OCI-LY7 (cell line): Measurements from ENCODE around the gene RAPH1. TPM values are rescaled to one million over a fixed set of nuclear protein-coding genes. Genes with fewer than 3 reads are reported as not detected.

Source experiments
- BruUV-seq: library from RNA; stranded (reverse); fragments of 400-500 nt; replicated peaks from 2 replicates; lab custom pipeline; 2021; lab: Mats Ljungman, UMichigan
- CTCF ChIA-PET: fragments of 300-600 bp; sonication (Branson Sonifier 250); formaldehyde crosslinking; loops from one replicate; lab custom pipeline; 2022; ENCODE audit warnings: antibody characterized with exemption; ENCODE audit not compliant: unreplicated experiment; lab: Charles Lee
- POLR2A ChIA-PET: fragments of 300-600 bp; sonication (Branson Sonifier 250); formaldehyde crosslinking; loops from one replicate; lab custom pipeline; 2022; ENCODE audit warnings: antibody characterized with exemption; lab: Charles Lee
- DNase-seq: peaks from one replicate; pipeline ENCODE4 v3.0.0-alpha.2; 2015; ENCODE audit warnings: low spot score
- H2AFZ ChIP-seq: fragments of 200-600 bp; sonication (generic), shearing (Covaris generic); 2 replicates; pipeline ENCODE4 v1.6.1; 2014; ENCODE audit warnings: mild to moderate bottlenecking, antibody characterized with exemption, low read length, moderate library complexity
- H3K27ac ChIP-seq: fragments of 200-600 bp; sonication (generic); 2 replicates; pipeline ENCODE4 v1.5.1; 2014; ENCODE audit warnings: mixed run types, low read depth, mild to moderate bottlenecking, moderate library complexity, low read length, inconsistent platforms; ENCODE audit not compliant: poor library complexity, severe bottlenecking
- H3K36me3 ChIP-seq: fragments of 200-600 bp; sonication (generic); 2 replicates; pipeline ENCODE4 v1.6.1; 2014; ENCODE audit warnings: mild to moderate bottlenecking, antibody characterized with exemption, low read length, moderate library complexity, mixed read lengths; ENCODE audit not compliant: insufficient read depth
- H3K4me1 ChIP-seq: fragments of 200-600 bp; sonication (generic); 2 replicates; pipeline ENCODE4 v1.5.1; 2014; ENCODE audit warnings: mild to moderate bottlenecking, low read length; ENCODE audit not compliant: insufficient read depth, poor library complexity, severe bottlenecking
- H3K4me2 ChIP-seq: fragments of 200-600 bp; sonication (generic); 2 replicates; pipeline ENCODE4 v1.6.1; 2014; ENCODE audit warnings: mild to moderate bottlenecking, low read length
- H3K4me3 ChIP-seq: fragments of 200-600 bp; sonication (generic); 2 replicates; pipeline ENCODE4 v1.5.1; 2014; ENCODE audit warnings: mild to moderate bottlenecking, low read depth, low read length; ENCODE audit not compliant: poor library complexity, severe bottlenecking
- H3K79me2 ChIP-seq: fragments of 200-600 bp; sonication (generic); 2 replicates; pipeline ENCODE4 v1.6.1; 2016; ENCODE audit warnings: low read depth, mild to moderate bottlenecking, low read length, moderate library complexity, mixed read lengths; ENCODE audit not compliant: insufficient read depth
- H3K9me2 ChIP-seq: fragments of 200-600 bp; sonication (generic); 2 replicates; pipeline ENCODE4 v1.6.1; 2016; ENCODE audit warnings: mild to moderate bottlenecking, low read length, mixed read lengths; ENCODE audit not compliant: insufficient read depth
- H3K9me3 ChIP-seq: fragments of 200-600 bp; sonication (generic); 2 replicates; pipeline ENCODE4 v1.6.1; 2014; ENCODE audit warnings: mild to moderate bottlenecking, mixed run types, low read length, mixed read lengths
- H4K20me1 ChIP-seq: fragments of 200-600 bp; sonication (generic); 2 replicates; pipeline ENCODE4 v1.6.1; 2014; ENCODE audit warnings: mild to moderate bottlenecking, antibody characterized with exemption, low read length, moderate library complexity, mixed read lengths; ENCODE audit not compliant: insufficient read depth
- CTCF ChIP-seq: fragments of 200-600 bp; sonication (generic); conservative IDR thresholded peaks from 2 replicates; pipeline ENCODE4 v1.5.1; 2014; ENCODE audit warnings: mild to moderate bottlenecking, antibody characterized with exemption, low read length, moderate library complexity, mixed read lengths
- EZH2phosphoT487 ChIP-seq: fragments of 200-600 bp; sonication (generic); IDR thresholded peaks from 2 replicates; pipeline ENCODE4 v1.6.1; 2018; ENCODE audit warnings: low read depth, borderline replicate concordance, mild to moderate bottlenecking, mixed run types, antibody characterized with exemption, low read length, moderate library complexity, mixed read lengths
- intact Hi-C: fragments of 100-400 bp; cut with micrococcal nuclease; formaldehyde crosslinking; loops from one replicate; pipeline ENCODE4 v1.10.0; 2022; ENCODE audit not compliant: unreplicated experiment
- total RNA-seq, 2 experiments: library from RNA; depleted of rRNA in 1 of 2; stranded (reverse); fragments of >200 nt in 1 of 2; shearing (Covaris generic) in 1 of 2; gene quantifications; 2 replicates each; pipeline ENCODE4 v1.2.3, GENCODE V29; 2014 to 2022

The RAPH1 gene
- total RNA-seq, 2 experiments from 2014 or later = 4.0 to 21.5 TPM

DNA sequence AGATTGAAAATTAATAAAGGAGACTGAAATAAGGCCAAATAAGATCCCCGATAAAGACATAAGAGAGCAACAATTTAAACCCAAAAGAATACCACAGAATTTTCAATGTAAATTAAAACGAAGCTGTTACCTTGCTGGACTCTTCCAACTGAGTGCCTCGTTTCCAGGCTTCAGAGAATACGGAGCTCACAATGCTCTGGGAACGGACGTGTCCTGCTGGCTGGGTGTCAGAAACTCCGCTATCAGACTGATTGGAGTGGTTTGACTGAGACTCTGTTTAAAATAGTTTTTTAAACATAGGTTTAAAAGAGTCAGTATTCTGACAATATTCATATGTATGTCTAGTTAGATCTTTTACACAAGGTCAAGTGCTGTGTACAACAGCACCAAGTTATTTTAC, 90.4 kb downstream of the RAPH1 start:
- TF ChIP-seq CTCF (no peak), EZH2phosphoT487 (no peak)
- intact Hi-C loops = no loop called here
- POLR2A ChIA-PET = interaction anchor here (0.6 to 1.1 kb wide), 3 partner anchors 24 to 1080 kb away, joined by 4 to 7 read pairs (median 6); no protein-coding TSS in a partner anchor

DNA sequence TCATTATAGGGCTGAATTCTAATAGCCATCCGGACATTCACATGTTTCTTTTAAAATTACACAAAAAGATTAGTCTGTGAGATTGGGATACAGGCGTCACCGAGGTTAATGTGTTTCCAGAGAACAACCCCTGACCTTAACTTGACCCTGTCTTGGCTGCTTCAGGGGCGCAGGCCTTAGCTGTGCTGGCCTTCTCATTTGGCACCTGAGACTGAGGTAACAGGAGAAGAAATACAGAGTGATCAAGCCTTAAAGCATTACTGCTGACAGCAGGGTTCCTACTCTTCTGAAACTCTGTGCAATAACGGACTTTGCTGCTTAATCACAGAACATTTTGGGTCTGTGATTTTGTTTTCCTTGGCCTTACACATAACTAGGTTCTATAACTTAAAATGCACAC, 92.6 kb downstream of the RAPH1 start:
- H3K9me2 ChIP-seq = no peaks in the 10 kb centered on the region
- no peak overlapping the region for H3K4me2 ChIP-seq
- ChIA-PET CTCF (no interaction called here), POLR2A (interaction anchor here (0.7 to 1.3 kb wide), 3 partner anchors 11 to 28 kb away, joined by 3 to 4 read pairs (median 3); no protein-coding TSS in a partner anchor)
- no peak for DNase-seq
- H3K4me1 ChIP-seq = no peaks in the 10 kb centered on the region
- H3K4me3 ChIP-seq = no peak overlapping the region
- intact Hi-C loops = no loop called here
- no peaks in the 10 kb centered on the region for H3K9me3 ChIP-seq
- no peak overlapping the region for H2AFZ ChIP-seq
- H3K36me3 ChIP-seq = peaks cover 69% of the 10 kb centered on the region
- H3K27ac ChIP-seq = no peak overlapping the region
- H4K20me1 ChIP-seq = no peaks in the 10 kb centered on the region
- H3K79me2 ChIP-seq = no peaks in the 10 kb centered on the region
- BruUV-seq = no TSS peak
- TF ChIP-seq EZH2phosphoT487 (no peak), CTCF (no peak)

More for the DNA sequence above, 90.4 kb downstream of the RAPH1 start:
- DNase-seq = no peak
- H3K27ac ChIP-seq = no peak overlapping the region
- CTCF ChIA-PET = no interaction called here
- peaks cover 69% of the 10 kb centered on the region for H3K36me3 ChIP-seq
- no peaks in the 10 kb centered on the region for H3K9me2 ChIP-seq
- BruUV-seq = no TSS peak
- H3K4me1 ChIP-seq = no peaks in the 10 kb centered on the region
- H4K20me1 ChIP-seq = no peaks in the 10 kb centered on the region
- H2AFZ ChIP-seq = no peak overlapping the region
- H3K4me2 ChIP-seq = no peak overlapping the region
- no peak overlapping the region for H3K4me3 ChIP-seq
- H3K79me2 ChIP-seq = no peaks in the 10 kb centered on the region
- H3K9me3 ChIP-seq = no peaks in the 10 kb centered on the region

- no peak for TF ChIP-seq EZH2phosphoT487
- no peak for TF ChIP-seq CTCF
- H2AFZ ChIP-seq = no peak overlapping the region
- no peaks in the 10 kb centered on the region for H4K20me1 ChIP-seq
- intact Hi-C loops = no loop called here
- no peaks in the 10 kb centered on the region for H3K9me3 ChIP-seq
- peaks cover 67% of the 10 kb centered on the region for H3K36me3 ChIP-seq
- DNase-seq = no peak
- no peaks in the 10 kb centered on the region for H3K4me1 ChIP-seq
- ChIA-PET CTCF (interaction anchor here (0.6 kb wide), 1 partner anchor 173 kb away, joined by 3 read pairs; no protein-coding TSS in a partner anchor), POLR2A (no interaction called here)
- no peaks in the 10 kb centered on the region for H3K9me2 ChIP-seq
- H3K4me2 ChIP-seq = no peak overlapping the region
- no peak overlapping the region for H3K27ac ChIP-seq
- no peak overlapping the region for H3K4me3 ChIP-seq
- no TSS peak for BruUV-seq
- H3K79me2 ChIP-seq = no peaks in the 10 kb centered on the region
Measured at GRCh38 chr2:203441463-203441862, 93.6 kb downstream of the RAPH1 start.
